Neural cell (in vitro differentiated cells): ENCODE data around the gene PEX3. TPM values are rescaled to one million over a fixed set of nuclear protein-coding genes. Genes with fewer than 3 reads are reported as not detected.

Experiments used
- H2AFZ ChIP-seq: fragments of 200-600, 300-800 bp; sonication (generic), shearing (Covaris generic); 2 replicates; pipeline ENCODE4 v1.6.0; 2014; ENCODE audit warnings: low read depth, mild to moderate bottlenecking, antibody characterized with exemption, low read length, moderate library complexity
- H3F3A ChIP-seq: fragments of 200-600 bp; shearing (Covaris generic); 2 replicates; pipeline ENCODE4 v1.6.1; 2016; ENCODE audit warnings: mild to moderate bottlenecking, moderate library complexity, mixed read lengths, antibody characterized with exemption, low read length; ENCODE audit not compliant: insufficient read depth, poor library complexity, severe bottlenecking
- H3K27ac ChIP-seq: fragments of 200-600, 300-800 bp; sonication (generic), shearing (Covaris generic); 2 replicates; pipeline ENCODE4 v1.5.1; 2014; ENCODE audit warnings: mild to moderate bottlenecking, low read length, moderate library complexity
- H3K27me3 ChIP-seq: fragments of 300-800, 200-600 bp; sonication (generic), shearing (Covaris generic); 2 replicates; pipeline ENCODE4 v1.6.0; 2014; ENCODE audit warnings: mild to moderate bottlenecking, low read depth, low read length, moderate library complexity; ENCODE audit not compliant: insufficient read depth
- H3K36me3 ChIP-seq: fragments of 300-800, 200-600 bp; sonication (generic), shearing (Covaris generic); 2 replicates; pipeline ENCODE4 v1.5.1; 2014; ENCODE audit warnings: mild to moderate bottlenecking, antibody characterized with exemption, low read length, moderate library complexity; ENCODE audit not compliant: insufficient read depth
- H3K4me2 ChIP-seq: fragments of 300-800, 200-600 bp; sonication (generic), shearing (Covaris generic); 2 replicates; pipeline ENCODE4 v1.6.0; 2014; ENCODE audit warnings: mild to moderate bottlenecking, low read length
- H3K4me3 ChIP-seq: fragments of 300-800, 200-600 bp; sonication (generic), shearing (Covaris generic); 2 replicates; pipeline ENCODE4 v1.5.1; 2014; ENCODE audit warnings: mild to moderate bottlenecking, low read length, moderate library complexity
- H3K79me2 ChIP-seq: fragments of 200-600 bp; shearing (Covaris generic); replicated peaks from 2 replicates; pipeline ENCODE4 v1.6.0; 2014; ENCODE audit warnings: mild to moderate bottlenecking, low read length, moderate library complexity; ENCODE audit not compliant: insufficient read depth
- H3K9ac ChIP-seq: fragments of 300-800, 200-600 bp; sonication (generic), shearing (Covaris generic); 2 replicates; pipeline ENCODE4 v1.6.1; 2016; ENCODE audit warnings: mild to moderate bottlenecking, low read length, mixed read lengths
- H3K9me2 ChIP-seq: fragments of 200-600 bp; shearing (Covaris generic); 2 replicates; pipeline ENCODE4 v1.6.1; 2016; ENCODE audit warnings: mild to moderate bottlenecking, low read length, mixed read lengths; ENCODE audit not compliant: insufficient read depth
- H3K9me3 ChIP-seq: fragments of 200-600, 300-800 bp; sonication (generic), shearing (Covaris generic); 2 replicates; pipeline ENCODE4 v1.6.1; 2016; ENCODE audit warnings: mild to moderate bottlenecking, mixed run types, low read length, moderate library complexity, mixed read lengths
- H4K20me1 ChIP-seq: fragments of 200-600 bp; shearing (Covaris generic); 2 replicates; pipeline ENCODE4 v1.6.1; 2016; ENCODE audit warnings: mild to moderate bottlenecking, mixed run types; ENCODE audit not compliant: insufficient read depth
- CTCF ChIP-seq: fragments of 450-650 bp; IDR thresholded peaks from 2 replicates; pipeline ENCODE4 v1.5.1; 2014; ENCODE audit warnings: antibody characterized with exemption, mild to moderate bottlenecking, moderate library complexity; ENCODE audit not compliant: poor library complexity, severe bottlenecking
- EP300 ChIP-seq: fragments of 450-650 bp; conservative IDR thresholded peaks from 2 replicates; pipeline ENCODE4 v1.6.1; 2014; ENCODE audit warnings: antibody characterized with exemption, mild to moderate bottlenecking, moderate library complexity; ENCODE audit not compliant: poor library complexity, severe bottlenecking
- EZH2 ChIP-seq: fragments of 200-600, 300-800 bp; shearing (Covaris generic), sonication (generic); IDR thresholded peaks from 2 replicates; pipeline ENCODE4 v1.6.1; 2014; ENCODE audit warnings: antibody characterized with exemption, low read length, borderline replicate concordance, mild to moderate bottlenecking; ENCODE audit not compliant: insufficient read depth, poor library complexity, severe bottlenecking
- MXI1 ChIP-seq: fragments of 450-650 bp; conservative IDR thresholded peaks from 2 replicates; pipeline ENCODE4 v1.6.1; 2014; ENCODE audit warnings: antibody characterized with exemption, mild to moderate bottlenecking; ENCODE audit not compliant: poor library complexity, severe bottlenecking
- POLR2AphosphoS5 ChIP-seq: IDR thresholded peaks from 2 replicates; pipeline ENCODE4 v1.6.1; 2012
- RAD21 ChIP-seq: fragments of 450-650 bp; conservative IDR thresholded peaks from 2 replicates; pipeline ENCODE4 v1.6.1; 2014; ENCODE audit warnings: antibody characterized with exemption, mild to moderate bottlenecking, moderate library complexity
- REST ChIP-seq: IDR thresholded peaks from 2 replicates; pipeline ENCODE4 v1.6.1; 2012; ENCODE audit warnings: borderline replicate concordance
- SMC3 ChIP-seq: fragments of 450-650 bp; conservative IDR thresholded peaks from 2 replicates; pipeline ENCODE4 v1.6.1; 2014; ENCODE audit warnings: antibody characterized with exemption, mild to moderate bottlenecking, moderate library complexity; ENCODE audit not compliant: poor library complexity
- TAF1 ChIP-seq: IDR thresholded peaks from 2 replicates; pipeline ENCODE4 v1.6.1; 2012; ENCODE audit warnings: low read depth
- polyA plus RNA-seq: library from polyadenylated mRNA; depleted of rRNA; stranded (reverse); fragments of >200 nt; gene quantifications from 2 replicates; pipeline ENCODE4 v1.2.3, GENCODE V29; 2014

PEX3 gene
- polyA plus RNA-seq, 1 donor from 2014 or later = 37.9 TPM

- TF ChIP-seq MXI1 = no peak
- no peak for TF ChIP-seq SMC3
- no peak for TF ChIP-seq POLR2AphosphoS5
- TF ChIP-seq CTCF = no peak
- no peak for TF ChIP-seq EZH2
- TF ChIP-seq REST = no peak
- TF ChIP-seq TAF1 = no peak
- no peak for TF ChIP-seq RAD21
- TF ChIP-seq EP300 = no peak
- H3F3A ChIP-seq = no peaks in the 10 kb centered on the region
- no peak overlapping the region for H3K9ac ChIP-seq
- H3K79me2 ChIP-seq = no peaks in the 10 kb centered on the region
- H3K27me3 ChIP-seq = no peaks in the 10 kb centered on the region
- H3K4me3 ChIP-seq = no peak overlapping the region
- H3K4me2 ChIP-seq = no peak overlapping the region
- H4K20me1 ChIP-seq = no peaks in the 10 kb centered on the region
- H2AFZ ChIP-seq = no peak overlapping the region
- H3K9me3 ChIP-seq = no peaks in the 10 kb centered on the region
- H3K9me2 ChIP-seq = no peaks in the 10 kb centered on the region
- no peaks in the 10 kb centered on the region for H3K36me3 ChIP-seq
- no peak overlapping the region for H3K27ac ChIP-seq
Measured at GRCh38 chr6:143486752-143487151, 36.1 kb downstream of the PEX3 start.

GRCh38 chr6:143490244-143490643 is 39.6 kb downstream of the PEX3 start:
- Histone ChIP-seq H3K9me2 (no peaks in the 10 kb centered on the region), H3K36me3 (no peaks in the 10 kb centered on the region), H3K9me3 (no peaks in the 10 kb centered on the region), H3F3A (no peaks in the 10 kb centered on the region), H3K9ac (no peak overlapping the region), H3K27ac (no peak overlapping the region), H3K27me3 (no peaks in the 10 kb centered on the region), H3K79me2 (no peaks in the 10 kb centered on the region), H3K4me2 (no peak overlapping the region), H4K20me1 (no peaks in the 10 kb centered on the region), H2AFZ (no peak overlapping the region), H3K4me3 (no peak overlapping the region)
- no peak for TF ChIP-seq EZH2
- TF ChIP-seq RAD21 = no peak

GRCh38 chr6:143490775-143491174 is 40.2 kb downstream of the PEX3 start:
- Histone ChIP-seq H3K27me3 (no peaks in the 10 kb centered on the region), H3K27ac (no peak overlapping the region), H3K4me3 (no peak overlapping the region), H4K20me1 (no peaks in the 10 kb centered on the region), H2AFZ (no peak overlapping the region), H3K4me2 (no peak overlapping the region), H3K79me2 (no peaks in the 10 kb centered on the region), H3K9me2 (no peaks in the 10 kb centered on the region), H3K36me3 (no peaks in the 10 kb centered on the region), H3K9me3 (no peaks in the 10 kb centered on the region), H3F3A (no peaks in the 10 kb centered on the region), H3K9ac (no peak overlapping the region)
- TF ChIP-seq MXI1 (no peak), REST (no peak), TAF1 (no peak), POLR2AphosphoS5 (no peak), EZH2 (no peak), SMC3 (no peak), RAD21 (no peak), EP300 (no peak), CTCF (no peak)
